Body of pancreas (tissue), 4 donors: ENCODE results near the gene MELTF. TPM values are rescaled to one million over a fixed set of nuclear protein-coding genes. Genes with fewer than 3 reads are reported as not detected.

ENCODE experiments used
- ATAC-seq: fragments of 150-250 bp; one replicate; pipeline ENCODE4 v1.9.1; 2016
- DNase-seq, 4 donors: peaks; one replicate each; pipeline ENCODE4 v3.0.0-alpha.2; 2019
- H3K27ac ChIP-seq, 4 donors: fragments of 200-600 bp; sonication (generic); 1 replicate in 3 of 4; 2 replicates in 1 of 4; pipeline versions ENCODE4 v1.5.1 to v1.6.1; 2016 to 2019; ENCODE audit warnings: mild to moderate bottlenecking in 1 of 4, mixed read lengths in 1 of 4, moderate library complexity in 1 of 4
- H3K27me3 ChIP-seq, 2 donors: fragments of 200-600 bp; sonication (generic); one replicate each; pipeline ENCODE4 v1.6.0; 2016; ENCODE audit warnings: mild to moderate bottlenecking in 1 of 2
- H3K36me3 ChIP-seq, 2 donors: fragments of 200-600 bp; sonication (generic); replicated peaks in 1 of 2; 2 replicates each; pipeline ENCODE4 v1.5.1; 2016; ENCODE audit warnings: low read depth in 2 of 2; ENCODE audit not compliant: insufficient read depth in 1 of 2
- H3K4me1 ChIP-seq: fragments of 200-600 bp; sonication (generic); one replicate; pipeline ENCODE4 v1.6.0; 2016
- H3K4me3 ChIP-seq, 2 donors: fragments of 200-600 bp; sonication (generic); 1 replicate in 1 of 2; 2 replicates in 1 of 2; pipeline ENCODE4 v1.5.1; 2016 to 2019
- H3K9me3 ChIP-seq, 3 donors: fragments of 200-600 bp; sonication (generic); 1 replicate in 2 of 3; 2 replicates in 1 of 3; pipeline ENCODE4 v1.5.1; 2016
- POLR2A ChIP-seq, 3 donors: fragments of 450-650 bp; IDR thresholded peaks; one replicate each; pipeline ENCODE4 v1.6.1; 2016; ENCODE audit warnings: antibody characterized with exemption in 3 of 3, mild to moderate bottlenecking in 2 of 3
- WGBS, 2 donors: methylation state at CpG; one replicate each; pipeline ENCODE4 v1.1.5; 2017; 5-methylcytosine and 5-hydroxymethylcytosine counted together
- intact Hi-C: fragments of 100-400 bp; cut with DNase I; formaldehyde crosslinking; loops from one replicate; pipeline ENCODE4 v1.15.1; 2023
- total RNA-seq, 2 donors: library from RNA; depleted of rRNA; stranded (reverse); fragments of >200 nt; gene quantifications; one replicate each; pipeline ENCODE4 v1.1.0, GENCODE V29; 2016
- TF ChIP-seq, protein P1 (sequence below), 7 experiments: fragments of 450-650 bp in 4 of 7; fragments of 200-600 bp in 3 of 7; sonication (generic) in 3 of 7; IDR thresholded peaks; one replicate each; pipeline ENCODE4 v1.5.1; 2016 to 2019; ENCODE audit warnings: antibody characterized with exemption in 7 of 7

The MELTF gene
- total RNA-seq, 2 donors from 2014 or later = 4.9 to 6.6 TPM

DNA sequence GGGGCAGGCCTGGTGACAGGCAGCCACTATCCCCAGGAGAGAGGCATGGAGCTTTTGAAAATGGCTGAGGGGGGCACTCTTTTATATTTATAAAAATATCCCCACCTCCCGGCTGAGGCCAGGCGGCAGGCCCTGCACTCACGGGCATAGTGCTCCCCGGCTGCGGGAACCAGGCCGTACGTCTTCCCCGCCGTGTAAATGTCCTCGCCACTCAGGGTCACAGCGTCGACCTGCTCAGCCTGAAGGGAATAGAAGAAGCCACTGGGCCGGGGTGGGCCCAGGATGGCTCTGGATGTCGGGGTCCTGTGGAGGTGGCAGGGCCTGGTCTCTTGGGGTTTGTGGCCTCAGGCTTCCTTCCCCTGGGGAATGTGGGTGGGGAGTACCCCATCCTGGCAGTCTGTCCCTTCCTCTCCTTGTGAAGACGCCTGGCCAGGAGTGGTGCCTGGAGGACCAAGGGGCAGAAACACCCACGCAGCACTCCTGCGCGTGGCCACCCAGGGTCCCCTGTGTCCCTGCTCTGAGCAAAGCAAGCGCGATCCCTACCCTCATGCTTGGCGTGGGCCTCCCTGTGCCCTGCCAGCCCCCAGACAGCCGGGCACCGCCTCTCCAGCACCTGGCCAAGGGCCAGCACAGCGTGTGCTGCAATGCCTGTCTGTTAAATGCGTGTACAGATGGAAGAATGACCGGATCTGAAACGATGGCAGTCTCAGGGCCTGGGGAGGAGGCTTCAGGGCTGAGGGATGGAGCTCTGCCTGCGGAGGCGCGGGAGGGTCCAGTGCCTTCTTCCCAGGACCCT is 18.9 kb downstream of the MELTF start:
- no peak for DNase-seq
- no peaks in the 10 kb centered on the region for H3K27me3 ChIP-seq
- H3K4me3 ChIP-seq = no peak overlapping the region
- H3K27ac ChIP-seq = no peak overlapping the region
- H3K9me3 ChIP-seq = no peaks in the 10 kb centered on the region
- no peaks in the 10 kb centered on the region for H3K4me1 ChIP-seq
- intact Hi-C loops = no loop called here
- WGBS, 2 donors = 69 to 87% methylated on average over 15 to 30 of the region's 30 CpGs
- no peaks in the 10 kb centered on the region for H3K36me3 ChIP-seq
- TF ChIP-seq POLR2A (IDR thresholded peaks at IDR 0.05) = no peak
- TF ChIP-seq, protein P1, sequence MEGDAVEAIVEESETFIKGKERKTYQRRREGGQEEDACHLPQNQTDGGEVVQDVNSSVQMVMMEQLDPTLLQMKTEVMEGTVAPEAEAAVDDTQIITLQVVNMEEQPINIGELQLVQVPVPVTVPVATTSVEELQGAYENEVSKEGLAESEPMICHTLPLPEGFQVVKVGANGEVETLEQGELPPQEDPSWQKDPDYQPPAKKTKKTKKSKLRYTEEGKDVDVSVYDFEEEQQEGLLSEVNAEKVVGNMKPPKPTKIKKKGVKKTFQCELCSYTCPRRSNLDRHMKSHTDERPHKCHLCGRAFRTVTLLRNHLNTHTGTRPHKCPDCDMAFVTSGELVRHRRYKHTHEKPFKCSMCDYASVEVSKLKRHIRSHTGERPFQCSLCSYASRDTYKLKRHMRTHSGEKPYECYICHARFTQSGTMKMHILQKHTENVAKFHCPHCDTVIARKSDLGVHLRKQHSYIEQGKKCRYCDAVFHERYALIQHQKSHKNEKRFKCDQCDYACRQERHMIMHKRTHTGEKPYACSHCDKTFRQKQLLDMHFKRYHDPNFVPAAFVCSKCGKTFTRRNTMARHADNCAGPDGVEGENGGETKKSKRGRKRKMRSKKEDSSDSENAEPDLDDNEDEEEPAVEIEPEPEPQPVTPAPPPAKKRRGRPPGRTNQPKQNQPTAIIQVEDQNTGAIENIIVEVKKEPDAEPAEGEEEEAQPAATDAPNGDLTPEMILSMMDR (IDR thresholded peaks at IDR 0.05) = no peak
- no peak for ATAC-seq

DNA sequence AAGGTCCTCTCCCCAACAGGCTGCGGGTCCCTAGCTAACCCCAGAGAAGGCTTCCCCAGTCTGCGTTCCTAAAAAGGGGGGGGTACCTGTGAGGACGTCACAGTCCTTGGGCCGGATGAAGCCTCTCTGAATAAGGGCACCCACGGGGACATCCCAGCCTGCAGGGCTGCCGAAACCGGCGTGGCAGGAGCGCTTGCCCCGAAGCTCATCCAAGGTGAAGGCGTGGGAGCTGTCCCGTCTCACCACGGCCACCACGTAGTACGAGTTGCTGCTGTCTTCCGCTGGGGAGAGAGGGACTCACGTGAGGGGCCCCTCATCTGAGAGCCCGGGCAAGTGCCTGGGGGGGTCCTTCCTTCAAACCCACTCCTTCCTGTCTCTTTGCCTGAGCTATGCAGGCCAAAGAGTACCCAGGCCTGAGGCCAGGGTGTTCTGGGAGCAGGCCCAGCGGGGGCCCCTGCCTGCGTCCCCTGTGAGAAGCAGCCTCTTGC is 20.0 kb downstream of the MELTF start:
- Histone ChIP-seq H3K27me3 (no peaks in the 10 kb centered on the region), H3K4me3 (no peak overlapping the region), H3K36me3 (no peaks in the 10 kb centered on the region), H3K9me3 (no peaks in the 10 kb centered on the region), H3K4me1 (no peaks in the 10 kb centered on the region), H3K27ac (no peak overlapping the region)
- intact Hi-C loops = no loop called here
- 81 to 84% methylated on average over 16 to 20 of the region's 20 CpGs for WGBS, 2 donors
- TF ChIP-seq, protein P1 (IDR thresholded peaks at IDR 0.05) = no peak
- TF ChIP-seq POLR2A (IDR thresholded peaks at IDR 0.05) = no peak
- no peak for ATAC-seq
- DNase-seq = no peak

DNA sequence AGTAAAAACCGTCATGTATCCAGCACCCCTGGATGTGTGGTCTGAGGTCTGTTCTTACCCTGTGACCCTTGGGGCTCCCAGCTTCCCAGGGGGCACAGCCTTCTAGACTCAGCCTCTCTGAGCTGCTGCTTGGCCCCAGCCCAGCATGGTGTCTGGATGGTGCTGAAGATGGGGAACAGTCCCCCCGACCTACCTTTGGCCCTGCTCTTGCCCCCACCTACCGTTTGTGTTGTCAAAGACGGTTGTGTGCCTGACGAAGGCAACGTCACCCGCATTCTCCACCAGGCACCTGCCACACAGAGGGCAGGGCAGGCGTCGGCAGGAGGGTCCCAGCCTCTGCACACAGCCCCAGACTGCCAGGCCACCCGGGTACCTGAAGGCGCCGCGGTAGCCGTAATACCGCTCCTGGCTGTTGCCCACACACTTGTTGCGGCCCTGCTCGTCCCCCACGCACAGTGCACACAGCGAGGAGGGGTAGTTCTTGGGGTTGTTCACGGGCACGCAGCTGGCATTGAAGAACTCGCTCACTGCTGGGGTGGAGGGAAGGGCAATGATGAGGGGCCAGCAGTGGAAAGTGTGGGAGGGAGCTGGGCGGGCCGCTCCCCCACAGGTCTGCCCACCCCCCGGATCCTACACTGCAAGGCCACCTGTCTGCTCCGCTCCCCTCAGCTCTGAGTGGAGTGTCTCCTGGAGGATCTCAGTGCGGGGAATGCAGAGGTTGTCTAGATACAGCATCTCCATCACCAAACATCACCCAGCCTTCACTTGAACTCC is 21.0 kb downstream of the MELTF start:
- Histone ChIP-seq H3K27ac (no peak overlapping the region), H3K27me3 (no peaks in the 10 kb centered on the region), H3K9me3 (no peaks in the 10 kb centered on the region), H3K4me3 (no peak overlapping the region), H3K36me3 (no peaks in the 10 kb centered on the region), H3K4me1 (peaks cover 9% of the 10 kb centered on the region)
- ATAC-seq (no peak), DNase-seq (no peak)
- intact Hi-C loops = no loop called here
- WGBS, 2 donors = 91 to 92% methylated on average over 22 to 27 of the region's 27 CpGs
- TF ChIP-seq, protein P1 (IDR thresholded peaks at IDR 0.05) = no peak
- no peak for TF ChIP-seq POLR2A (IDR thresholded peaks at IDR 0.05)

DNA sequence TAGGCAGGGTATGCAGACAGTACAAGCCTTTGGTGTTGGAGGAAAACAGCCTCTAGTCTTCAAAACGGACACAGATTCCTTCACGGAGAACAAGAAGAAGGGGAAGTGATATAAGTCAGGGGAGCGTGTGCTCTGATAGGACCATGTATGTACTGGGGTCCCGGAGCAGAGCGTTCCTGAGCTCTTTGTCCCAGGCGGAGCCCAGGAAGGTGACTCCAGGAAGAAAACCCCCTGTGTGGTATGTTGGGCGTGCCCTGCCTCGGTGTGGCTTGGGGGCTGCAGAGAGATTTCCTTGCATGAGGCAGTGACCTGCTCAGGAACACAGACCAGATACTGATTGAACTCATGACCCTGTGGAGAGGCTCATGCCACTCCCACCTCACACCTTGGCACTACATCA is 21.7 kb downstream of the MELTF start:
- Histone ChIP-seq H3K27ac (no peak overlapping the region), H3K9me3 (no peaks in the 10 kb centered on the region), H3K4me1 (peaks cover 10% of the 10 kb centered on the region), H3K36me3 (no peaks in the 10 kb centered on the region), H3K27me3 (no peaks in the 10 kb centered on the region), H3K4me3 (no peak overlapping the region)
- no peak for ATAC-seq
- WGBS, 2 donors = 78 to 84% methylated on average over 3 to 8 of the region's 8 CpGs
- TF ChIP-seq, protein P1 (IDR thresholded peaks at IDR 0.05) = no peak
- intact Hi-C loops = no loop called here
- DNase-seq = no peak
